ENCODE data around the gene NDUFC2.
A peak's percentile ranks its signal among the peaks of the same experiment; 100 is the strongest.
"Not testable (repeated sequence)": the region's sequence is repeated elsewhere in the genome, so short reads cannot be mapped to it uniquely, and the experiment has no call there.

NDUFC2 gene

DNA sequence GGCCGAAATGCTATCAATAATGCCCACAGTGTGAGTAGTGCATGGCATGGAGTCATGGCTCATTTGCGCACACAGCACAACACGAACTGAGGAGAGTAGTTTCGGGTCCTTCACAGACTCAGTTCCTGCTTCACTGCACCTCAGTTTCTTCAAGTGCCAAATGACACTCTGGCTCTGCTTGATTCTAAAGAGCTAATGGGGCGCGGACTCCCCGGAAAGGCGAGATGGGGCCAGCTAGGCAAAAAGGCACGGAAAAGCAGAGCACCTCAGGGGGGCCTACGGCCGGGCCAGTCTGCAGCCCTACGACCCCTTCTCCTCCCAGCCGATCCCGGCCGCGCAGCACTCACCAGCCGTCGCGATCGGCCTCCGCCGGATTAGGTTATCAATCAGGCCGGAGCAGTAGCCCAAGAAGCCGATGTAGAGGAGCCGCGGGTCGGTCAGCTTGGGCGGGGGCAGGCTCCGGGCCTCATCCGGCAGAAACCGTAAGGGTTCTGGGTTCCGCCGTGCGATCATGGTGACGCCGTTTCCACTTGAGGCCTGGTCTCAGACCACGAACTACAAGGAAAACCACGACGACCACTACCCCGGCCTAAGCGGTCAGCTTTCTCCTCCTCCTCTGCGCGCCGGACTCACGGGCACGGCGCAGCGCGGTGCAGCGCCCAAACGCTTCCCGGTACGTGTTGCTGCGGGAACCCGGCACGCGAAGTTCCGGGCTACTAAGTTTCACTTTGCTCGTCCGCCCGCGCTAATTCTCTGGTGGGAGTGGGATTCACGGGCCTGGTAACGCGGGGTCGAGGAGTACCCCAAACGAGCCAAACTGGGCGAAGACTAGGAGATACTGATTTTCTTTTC lies at the start of gene NDUFC2:
NDUFC2 (minus strand) TSS at position 631 of the 852 bp plus-strand sequence; CDS start at position 513, 118 bp downstream.
- DNase-seq (ENCODE audit: low read depth in 2 of 2): peak; percentile 48 to 63

DNA sequence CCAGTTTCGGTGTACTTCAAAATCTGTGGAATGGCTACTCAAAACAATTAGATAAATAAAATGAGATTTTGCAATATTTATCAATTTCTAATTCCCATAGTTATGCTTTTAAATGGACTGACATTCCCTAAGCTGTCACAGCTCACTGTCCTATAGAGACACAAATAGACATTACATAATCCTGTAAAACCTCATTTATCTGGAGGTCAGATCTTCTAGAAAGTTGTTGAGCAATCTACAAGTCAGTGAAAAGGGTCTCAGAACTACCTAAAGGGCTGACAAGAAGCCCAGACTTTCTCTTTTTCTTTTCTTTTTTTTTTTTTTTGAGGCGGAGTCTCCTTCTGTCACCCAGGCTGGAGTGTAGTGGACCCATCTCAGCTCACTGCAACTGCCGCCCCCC lies 47.7 kb upstream of the NDUFC2 start:
- DNase-seq (ENCODE audit: low read depth in 2 of 2): no peak

DNA sequence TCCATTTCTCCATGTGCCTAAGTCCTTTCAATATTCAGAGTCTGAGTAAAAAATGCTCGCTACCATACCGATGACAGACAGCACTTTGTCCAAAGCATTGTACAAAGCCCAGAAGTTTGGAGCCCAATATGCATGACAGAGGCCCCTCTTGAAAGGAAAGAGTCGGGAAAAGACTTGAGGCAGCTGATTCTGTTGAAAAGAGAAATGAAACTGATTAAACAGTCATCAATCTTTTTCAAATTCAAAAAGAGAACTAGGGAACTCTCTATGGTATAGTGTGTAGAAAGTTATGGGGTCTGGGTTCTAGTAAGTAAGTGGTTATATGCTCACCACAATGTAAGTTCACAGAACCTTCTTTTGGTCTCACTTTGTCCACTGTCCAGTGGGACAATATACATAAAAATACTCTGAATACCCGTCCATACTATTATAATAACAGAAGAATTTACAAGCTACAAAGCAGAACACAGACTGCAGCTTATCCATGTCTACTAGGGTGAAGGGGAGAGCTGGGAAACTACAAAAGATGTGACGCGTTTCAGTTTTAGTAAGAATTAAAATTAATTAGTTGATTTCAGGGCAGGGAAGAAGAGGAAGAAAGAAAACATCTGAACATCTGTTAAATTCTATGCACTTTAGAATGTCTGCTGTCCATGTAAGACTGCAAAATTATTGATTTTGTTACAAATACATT lies 33.1 kb upstream of the NDUFC2 start:
- no peak for DNase-seq (ENCODE audit: low read depth in 2 of 2)

DNA sequence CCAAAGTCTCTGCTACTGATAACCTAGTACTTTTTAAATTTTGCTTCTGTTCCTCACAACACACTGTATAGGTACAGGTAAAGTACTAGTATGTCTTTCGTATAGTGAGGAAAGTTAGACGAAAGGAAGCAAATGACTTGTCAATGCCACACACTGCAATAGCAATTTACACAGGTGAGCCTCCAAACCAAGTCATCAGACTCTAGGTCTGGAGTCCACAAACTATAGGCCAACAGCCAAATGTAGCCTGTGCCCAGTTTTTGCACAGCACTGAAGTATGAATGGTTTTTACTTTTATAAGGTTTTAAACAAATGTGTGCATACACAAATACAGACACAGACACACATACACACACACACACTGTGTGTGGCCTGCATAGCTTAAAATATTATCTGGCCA lies 31.6 kb upstream of the NDUFC2 start:
- DNase-seq (ENCODE audit: low read depth in 2 of 2): no peak

DNA sequence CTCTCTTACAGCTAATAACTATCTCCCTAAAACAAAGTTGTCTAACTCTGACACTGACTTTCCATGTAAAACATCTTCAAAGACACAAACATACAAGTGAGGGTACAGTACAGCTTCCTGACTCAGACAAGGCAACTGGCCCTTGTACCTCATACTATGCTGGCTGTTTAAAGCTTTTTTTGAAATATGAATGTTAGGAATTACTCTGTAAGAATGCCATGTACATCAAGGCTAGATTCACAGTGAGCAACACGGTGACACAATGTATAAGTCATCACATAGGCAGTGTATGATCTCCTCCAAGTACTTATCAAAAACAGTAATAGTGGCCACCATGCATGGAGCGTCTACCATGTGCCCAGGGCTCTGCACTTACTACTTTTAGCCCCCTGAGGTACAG lies 31.2 kb upstream of the NDUFC2 start:
- no peak for DNase-seq (ENCODE audit: low read depth in 2 of 2)

DNA sequence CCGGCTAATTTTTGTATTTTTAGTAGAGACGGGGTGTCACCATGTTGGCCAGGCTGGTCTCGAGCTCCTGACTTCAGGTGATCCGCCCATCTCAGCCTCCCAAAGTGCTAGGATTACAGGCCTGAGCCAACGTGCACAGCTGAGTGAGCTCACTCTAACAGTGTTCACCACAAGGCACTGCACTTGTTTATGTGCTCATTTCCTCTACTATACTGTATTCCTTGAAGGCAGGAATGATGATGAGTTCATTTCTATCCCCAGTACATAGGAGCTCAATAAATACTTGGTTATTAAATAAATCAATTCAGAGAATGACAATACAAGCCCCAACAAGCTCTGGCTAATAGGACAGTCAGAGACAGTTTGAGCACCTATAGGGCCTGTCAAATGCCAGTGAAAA lies 30.7 kb upstream of the NDUFC2 start:
- no peak for DNase-seq (ENCODE audit: low read depth in 2 of 2)

DNA sequence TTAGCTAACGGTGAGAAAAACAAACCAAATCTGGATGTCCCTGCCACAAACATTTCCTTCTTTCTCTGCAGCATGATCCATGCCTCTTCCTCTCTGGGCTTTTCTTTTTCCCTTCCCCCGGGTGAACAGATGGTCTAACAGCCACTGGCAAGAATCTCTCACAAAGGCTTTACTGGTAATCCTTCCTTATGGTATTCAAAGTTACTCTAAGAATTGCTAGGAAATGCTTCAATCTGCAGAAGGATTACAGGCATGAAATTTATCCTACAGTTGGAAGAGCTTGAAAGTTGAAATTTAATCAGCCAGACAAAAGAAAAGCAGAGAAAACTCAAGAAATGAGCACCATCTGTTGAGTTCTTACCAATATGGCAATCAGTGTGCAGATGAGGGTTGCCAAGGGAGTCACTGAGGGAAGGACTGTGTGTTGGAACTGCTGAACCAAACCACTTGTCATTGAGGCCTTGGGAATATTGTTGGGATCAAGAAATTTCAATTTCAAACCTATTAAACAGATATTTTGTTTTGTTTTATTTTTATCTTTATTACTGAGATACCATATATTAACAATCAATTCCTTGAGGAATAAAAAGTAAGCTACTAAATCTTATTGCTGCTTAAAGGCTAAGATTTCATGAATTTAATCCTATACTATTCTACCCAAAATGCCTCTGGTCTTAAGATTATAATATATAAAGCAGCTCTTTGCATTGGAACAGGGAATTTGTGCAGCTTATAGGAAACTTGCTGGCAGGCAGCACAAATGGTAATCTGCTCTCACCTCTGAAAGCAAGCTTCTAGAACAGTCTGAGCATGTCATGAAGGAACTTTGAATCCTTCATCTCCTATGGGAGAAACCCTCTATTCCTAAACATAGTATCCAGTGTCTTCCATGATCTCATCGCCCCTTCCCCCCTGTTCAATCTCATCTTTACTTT lies 29.7 kb upstream of the NDUFC2 start:
- no peak for DNase-seq (ENCODE audit: low read depth in 2 of 2)

DNA sequence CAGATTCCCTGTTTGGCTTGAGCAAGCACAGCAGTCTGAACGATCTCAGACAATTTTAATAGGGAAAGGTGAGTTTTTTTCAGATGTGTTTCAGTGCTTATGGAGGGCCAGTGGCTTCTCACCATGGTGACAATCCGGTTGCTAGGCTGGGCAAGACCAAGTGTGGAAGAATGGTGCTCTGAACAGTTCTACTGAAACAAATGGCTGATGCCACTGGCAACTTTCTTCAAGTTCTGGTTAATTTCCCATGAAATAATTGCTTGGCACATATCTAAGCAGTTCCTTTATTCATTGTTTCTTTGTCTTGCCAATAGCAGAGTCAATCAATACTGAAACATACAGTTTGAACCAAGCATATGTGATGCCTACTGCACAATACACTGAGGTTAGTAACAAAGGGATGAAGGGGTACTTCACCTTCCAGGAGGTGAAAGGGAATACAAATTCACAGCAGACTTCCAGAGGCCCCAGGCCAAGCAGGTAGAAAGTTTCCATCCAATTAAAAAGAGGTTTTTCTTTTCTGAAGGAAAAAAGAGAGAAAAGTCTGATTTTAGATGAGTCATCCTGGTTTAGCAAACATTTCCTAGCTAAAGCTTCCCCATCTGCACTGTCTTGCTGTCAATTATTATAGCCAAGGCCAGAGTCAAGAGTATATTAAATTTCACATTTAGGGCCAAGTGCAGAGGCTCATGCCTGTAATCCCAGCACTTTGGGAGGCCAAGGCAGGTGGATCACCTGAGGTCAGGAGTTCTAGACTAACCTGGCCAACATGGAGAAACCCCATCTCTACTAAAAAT lies 21.2 kb upstream of the NDUFC2 start:
- no peak for DNase-seq (ENCODE audit: low read depth in 2 of 2)

DNA sequence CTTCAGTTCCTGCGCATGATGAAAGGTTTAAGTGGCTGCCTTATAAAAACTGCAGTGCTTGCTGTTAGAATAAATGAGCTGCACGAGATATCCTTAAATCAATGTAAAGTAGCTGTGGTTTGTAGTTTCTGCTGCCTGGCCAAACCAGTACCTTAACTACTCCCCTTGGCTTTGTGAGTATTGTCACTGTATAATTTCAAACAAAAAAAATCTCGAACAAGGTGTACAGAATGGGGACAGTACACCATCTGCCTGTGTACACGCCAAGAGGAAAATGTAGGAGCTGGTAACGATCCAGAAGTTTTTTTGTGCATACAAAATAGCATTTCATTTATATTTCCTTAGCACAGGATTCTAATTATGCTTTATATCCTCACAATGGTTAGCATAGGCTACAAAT lies 20.6 kb upstream of the NDUFC2 start:
- no peak for DNase-seq (ENCODE audit: low read depth in 2 of 2)

DNA sequence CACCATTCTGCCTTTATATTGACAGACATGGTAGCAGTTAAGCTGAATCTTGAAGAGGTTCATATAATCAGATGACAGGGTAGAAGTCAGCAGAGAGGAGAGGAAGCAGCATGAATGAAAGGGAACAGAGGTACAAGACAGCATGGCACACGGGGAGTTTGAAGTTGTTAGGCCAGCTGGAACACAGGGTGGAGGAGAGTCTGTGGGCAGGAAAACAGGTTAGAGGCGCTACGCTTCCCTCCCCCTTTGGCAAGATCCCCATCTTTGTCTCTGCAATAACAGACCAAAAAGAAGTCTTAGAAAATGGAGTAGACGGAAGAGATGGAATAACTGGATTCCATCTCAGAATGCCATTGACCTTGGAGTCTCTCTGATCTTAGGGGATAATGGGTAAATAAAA lies 20.0 kb upstream of the NDUFC2 start:
- no peak for DNase-seq (ENCODE audit: low read depth in 2 of 2)

DNA sequence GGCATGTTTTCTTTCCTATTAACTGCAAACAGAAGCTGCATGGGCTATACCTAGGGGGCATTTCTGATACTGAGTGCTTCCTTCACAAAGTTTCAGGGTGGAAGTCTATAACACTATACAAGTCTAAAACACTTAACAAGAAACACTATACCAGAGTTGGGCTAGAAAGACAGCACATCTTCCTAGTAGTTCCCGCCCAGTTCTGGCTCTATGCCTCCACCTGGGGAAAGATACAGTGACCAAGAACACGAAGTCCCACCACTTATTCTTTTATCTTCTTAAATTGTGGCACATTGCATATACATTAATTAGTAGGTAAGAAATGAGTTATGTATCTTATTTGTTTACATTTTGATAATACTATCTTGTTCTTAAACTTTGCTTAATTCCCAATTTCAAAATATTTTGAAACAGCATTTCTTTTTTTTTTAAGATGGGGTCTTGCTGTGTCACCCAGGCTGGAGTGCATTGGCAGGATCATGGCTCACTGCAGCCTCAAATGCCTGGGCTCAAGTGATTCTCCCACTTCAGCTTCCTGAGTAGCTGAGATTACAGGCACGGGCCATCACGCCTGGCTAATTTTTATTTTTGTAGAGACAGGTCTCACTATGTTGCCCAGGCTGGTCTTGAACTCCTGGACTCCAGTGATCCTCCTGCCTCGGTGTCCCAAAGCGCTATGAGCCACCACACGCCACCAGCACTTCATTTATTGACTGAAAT lies 18.2 kb upstream of the NDUFC2 start:
- no peak for DNase-seq (ENCODE audit: low read depth in 2 of 2)

DNA sequence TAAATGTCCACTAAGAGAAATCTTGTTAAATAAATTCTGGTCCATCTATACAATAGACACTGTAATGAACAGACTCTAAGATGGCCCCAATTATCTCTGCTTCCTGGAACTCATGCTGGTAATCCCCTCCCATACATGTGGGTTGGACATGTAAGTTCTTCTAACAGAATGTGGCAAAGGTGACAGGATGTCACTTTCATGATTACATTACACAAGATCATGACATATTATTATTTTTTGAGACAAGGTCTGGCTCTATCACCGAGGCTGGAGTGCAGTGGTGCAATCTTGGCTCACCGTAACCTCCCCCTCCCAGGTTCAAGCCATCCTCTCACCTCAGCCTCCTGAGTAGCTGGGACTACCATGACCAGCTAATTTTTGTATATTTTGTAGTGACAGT lies 14.6 kb upstream of the NDUFC2 start:
- DNase-seq (ENCODE audit: low read depth in 2 of 2): no peak

DNA sequence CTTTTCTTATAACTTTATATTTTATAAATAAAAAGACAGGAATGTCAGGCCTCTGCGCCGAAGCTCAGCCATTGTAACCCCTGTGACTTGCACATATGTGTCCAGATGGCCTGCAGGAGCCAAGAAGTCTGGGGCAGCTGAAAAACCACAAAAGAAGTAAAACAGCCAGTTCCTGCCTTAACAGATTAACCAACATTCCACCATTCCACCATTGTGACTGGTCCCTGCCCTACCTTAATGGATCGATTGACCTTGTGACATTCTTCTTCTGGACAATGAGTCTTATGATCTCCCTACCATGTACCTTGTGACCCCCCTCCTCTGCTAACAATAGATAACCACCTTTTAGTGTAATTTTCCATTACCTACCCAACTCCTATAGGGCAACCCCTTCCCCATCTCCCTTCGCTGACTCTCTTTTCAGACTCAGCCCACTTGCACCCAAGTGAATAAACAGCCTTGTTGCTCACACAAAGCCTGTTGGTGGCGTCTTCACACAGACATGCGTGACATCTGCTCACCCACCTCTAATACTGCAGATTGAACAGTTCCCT lies 6.9 kb upstream of the NDUFC2 start:
- not testable (repeated sequence) for DNase-seq (ENCODE audit: low read depth in 2 of 2)

DNA sequence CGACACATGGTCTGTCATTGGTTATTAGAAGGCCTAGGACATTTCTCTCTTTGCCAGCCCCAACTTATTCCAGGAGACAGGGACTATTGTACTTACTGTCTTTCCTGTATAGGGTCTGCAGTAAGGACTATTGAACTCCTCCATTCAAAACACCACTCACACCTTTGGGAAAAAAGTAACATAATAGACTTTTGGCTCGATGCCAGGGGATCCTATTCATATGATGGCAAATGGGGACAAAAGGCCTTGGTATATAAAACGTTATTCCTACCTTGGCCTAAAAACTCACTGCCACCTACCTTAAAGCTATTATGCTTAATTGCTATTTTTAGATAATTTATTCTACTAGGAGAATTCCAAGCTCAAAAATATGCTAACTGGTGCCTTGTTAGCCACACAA lies 6.3 kb upstream of the NDUFC2 start:
- no peak for DNase-seq (ENCODE audit: low read depth in 2 of 2)

DNA sequence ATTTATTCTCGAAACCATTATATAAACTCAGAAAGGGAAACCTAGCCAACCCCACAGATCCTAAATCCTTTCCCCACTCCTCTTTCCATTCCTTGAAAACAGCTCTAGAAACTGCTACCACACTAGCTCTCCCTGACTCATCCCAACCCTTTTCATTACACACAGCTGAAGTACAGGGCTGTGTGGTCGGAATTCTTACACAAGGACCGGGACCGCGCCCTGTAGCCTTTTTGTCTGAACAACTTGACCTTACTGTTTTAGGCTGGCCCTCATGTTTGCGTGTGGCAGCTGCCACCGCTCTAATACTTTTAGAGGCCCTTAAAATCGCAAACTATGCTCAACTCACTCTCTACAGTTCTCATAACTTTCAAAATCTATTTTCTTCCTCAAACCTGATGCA lies 4.8 kb upstream of the NDUFC2 start:
- DNase-seq (ENCODE audit: low read depth in 2 of 2): not testable (repeated sequence)

DNA sequence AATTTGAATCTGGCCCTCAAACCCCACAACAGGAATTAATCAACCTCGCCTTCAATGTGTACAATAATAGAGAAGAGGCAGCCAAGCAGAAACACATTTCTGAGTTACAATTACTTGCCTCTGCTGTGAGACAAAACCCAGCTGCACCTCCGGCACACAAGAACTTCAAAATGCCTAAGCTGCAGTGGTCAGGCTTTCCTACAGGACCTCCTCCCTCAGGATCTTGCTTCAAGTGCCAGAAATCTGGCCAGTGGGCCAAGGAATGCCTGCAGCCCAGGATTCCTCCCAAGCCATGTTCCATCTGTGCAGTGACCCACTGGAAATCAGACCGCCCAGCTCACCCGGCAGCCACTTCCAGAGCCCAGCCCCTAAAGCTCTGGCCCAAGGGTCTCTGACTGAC lies 3.4 kb upstream of the NDUFC2 start:
- no peak for DNase-seq (ENCODE audit: low read depth in 2 of 2)

DNA sequence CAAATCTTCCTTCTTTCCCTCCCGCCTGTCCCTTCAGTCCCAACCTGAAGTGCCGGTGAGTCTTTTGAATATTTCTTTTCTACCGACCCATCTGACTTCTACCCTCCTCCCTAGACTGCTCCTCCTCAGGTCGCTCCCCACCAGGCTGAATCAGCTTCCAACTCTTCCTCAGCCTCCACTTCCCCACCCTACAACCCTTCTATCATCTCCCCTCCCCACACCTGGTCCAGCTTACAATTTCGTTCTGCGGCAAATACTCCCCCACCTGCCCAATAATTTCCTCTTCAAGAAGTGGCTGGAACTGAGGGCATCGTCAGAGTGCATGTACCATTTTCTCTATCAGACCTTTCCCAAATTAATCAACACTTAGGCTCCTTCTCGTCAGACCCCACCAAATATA lies 2.5 kb upstream of the NDUFC2 start:
- DNase-seq (ENCODE audit: low read depth in 2 of 2): no peak

DNA sequence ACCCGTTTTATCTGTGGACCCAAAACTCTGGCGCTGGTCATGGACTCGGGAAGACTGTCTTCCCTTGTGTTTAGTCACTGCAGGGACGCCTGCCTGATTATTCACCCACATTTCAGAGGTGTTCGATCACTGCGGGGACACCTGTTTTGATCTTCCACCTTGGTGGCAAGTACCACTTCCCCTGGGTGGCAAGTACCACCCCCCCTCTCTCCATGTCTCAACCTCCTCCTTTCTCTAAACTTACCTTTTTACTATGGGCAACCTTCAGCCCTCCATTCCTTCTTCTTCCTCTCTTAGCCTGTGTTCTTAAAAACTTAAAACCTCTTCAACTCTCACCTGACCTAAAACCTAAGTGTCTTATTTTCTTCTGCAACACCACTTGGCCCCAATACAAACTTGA lies 1.9 kb upstream of the NDUFC2 start:
- no peak for DNase-seq (ENCODE audit: low read depth in 2 of 2)

DNA sequence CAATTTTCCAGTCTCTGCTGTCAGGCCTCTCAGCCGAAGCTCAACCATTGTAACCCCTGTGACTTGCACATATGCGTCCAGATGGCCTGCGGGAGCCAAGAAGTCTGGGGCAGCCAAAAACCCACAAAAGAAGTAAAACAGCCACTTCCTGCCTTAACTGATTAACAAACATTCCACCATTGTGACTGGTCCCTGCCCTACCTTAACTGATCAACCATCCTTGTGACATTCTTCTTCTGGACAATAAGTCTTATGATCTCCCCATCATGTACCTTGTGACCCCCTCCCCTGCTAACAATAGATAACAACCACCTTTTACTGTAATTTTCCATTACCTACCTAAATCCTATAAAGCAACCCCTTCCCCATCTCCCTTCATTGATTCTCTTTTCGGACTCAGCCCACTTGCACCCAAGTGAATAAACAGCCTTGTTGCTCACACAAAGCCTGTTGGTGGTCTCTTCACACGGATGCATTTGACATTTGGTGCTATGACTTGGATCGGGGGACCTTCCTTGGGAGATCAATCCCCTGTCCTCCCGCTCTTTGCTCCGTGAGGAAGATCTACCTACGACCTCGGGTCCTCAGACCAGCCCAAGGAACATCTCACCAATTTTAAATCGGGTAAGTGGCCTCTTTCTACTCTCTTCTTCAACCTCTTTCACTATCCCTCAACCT lies 1.3 kb upstream of the NDUFC2 start:
- no peak for DNase-seq (ENCODE audit: low read depth in 2 of 2)

Data from stimulated activated CD4-positive, alpha-beta T cell treated with anti-CD3 and anti-CD28 coated beads, Interleukin-12 subunit alpha, Interleukin-12 subunit beta, amount 100 ng/mL, for 24 hours (primary cell).